SK-N-SH treated with all-trans-retinoic acid at 6 μM for 48 hours (cell line): Measurements from ENCODE around the gene AVL9.

Experiments
- ATAC-seq: fragments of 200-7000 bp; cut with Tn5 transposase; 3 replicates; pipeline ENCODE4 v1.9.1; 2020; ENCODE audit warnings: mild to moderate bottlenecking, moderate library complexity
- ARNTL ChIP-seq: fragments of 450-650 bp; formaldehyde crosslinking; IDR thresholded peaks from 2 replicates; pipeline ENCODE4 v1.5.0; 2020; ENCODE audit warnings: low read depth, mild to moderate bottlenecking, moderate library complexity, borderline replicate concordance
- BACH2 ChIP-seq: fragments of 250-450 bp; sonication (Bioruptor Pico); IDR thresholded peaks from 2 replicates; pipeline ENCODE4 v1.9.0; 2021; ENCODE audit warnings: mild to moderate bottlenecking, borderline replicate concordance
- CREB5 ChIP-seq: fragments of 250-450 bp; sonication (Bioruptor Pico); IDR thresholded peaks from 2 replicates; pipeline ENCODE4 v1.5.1; 2020; ENCODE audit warnings: low read depth, mild to moderate bottlenecking, moderate library complexity
- CSDC2 ChIP-seq: fragments of 250-450 bp; sonication (Bioruptor Pico); IDR thresholded peaks from 2 replicates; pipeline ENCODE4 v1.5.0; 2020; ENCODE audit warnings: mild to moderate bottlenecking, moderate library complexity
- CSRNP3 ChIP-seq: fragments of 250-450 bp; sonication (Bioruptor Pico); IDR thresholded peaks from 2 replicates; pipeline ENCODE4 v1.5.1; 2021; ENCODE audit warnings: mild to moderate bottlenecking, moderate library complexity
- ESRRG ChIP-seq: fragments of 250-450 bp; sonication (Bioruptor Pico); IDR thresholded peaks from 2 replicates; pipeline ENCODE4 v1.6.1; 2021; ENCODE audit warnings: mild to moderate bottlenecking
- GLIS3 ChIP-seq: fragments of 250-450 bp; sonication (Bioruptor Pico); IDR thresholded peaks from 2 replicates; pipeline ENCODE4 v1.5.0; 2020; ENCODE audit warnings: mild to moderate bottlenecking, moderate library complexity
- ISL1 ChIP-seq: fragments of 250-450 bp; sonication (Bioruptor Pico); IDR thresholded peaks from 2 replicates; pipeline ENCODE4 v2.1.2; 2022; ENCODE audit warnings: mild to moderate bottlenecking, moderate library complexity
- OSR1 ChIP-seq: fragments of 250-450 bp; sonication (Bioruptor Pico); IDR thresholded peaks from 2 replicates; pipeline ENCODE4 v1.8.0; 2022; ENCODE audit warnings: moderate library complexity, mild to moderate bottlenecking, inconsistent platforms
- PATZ1 ChIP-seq: fragments of 250-450 bp; sonication (Bioruptor Pico); IDR thresholded peaks from 2 replicates; pipeline ENCODE4 v1.8.0; 2020; ENCODE audit warnings: mild to moderate bottlenecking, moderate library complexity, borderline replicate concordance
- POU6F1 ChIP-seq: fragments of 250-450 bp; sonication (Bioruptor Pico); IDR thresholded peaks from 2 replicates; pipeline ENCODE4 v1.8.0; 2021; ENCODE audit warnings: low read depth, mild to moderate bottlenecking, moderate library complexity, borderline replicate concordance
- PPARA ChIP-seq: fragments of 250-450 bp; sonication (Bioruptor Pico); IDR thresholded peaks from 2 replicates; pipeline ENCODE4 v1.5.0; 2020; ENCODE audit warnings: mild to moderate bottlenecking, borderline replicate concordance
- RARB ChIP-seq: fragments of 250-450 bp; sonication (Bioruptor Pico); IDR thresholded peaks from 2 replicates; pipeline ENCODE4 v1.8.0; 2021; ENCODE audit warnings: mild to moderate bottlenecking, moderate library complexity
- SNAI2 ChIP-seq: fragments of 250-450 bp; sonication (Bioruptor Pico); IDR thresholded peaks from 2 replicates; pipeline ENCODE4 v1.5.0; 2020; ENCODE audit warnings: mild to moderate bottlenecking, moderate library complexity
- TCF4 ChIP-seq: fragments of 250-450 bp; sonication (Bioruptor Pico); IDR thresholded peaks from 2 replicates; pipeline ENCODE4 v1.8.0; 2021; ENCODE audit warnings: mild to moderate bottlenecking, moderate library complexity, borderline replicate concordance
- TOX ChIP-seq: fragments of 250-450 bp; sonication (Bioruptor Pico); IDR thresholded peaks from 2 replicates; pipeline ENCODE4 v1.8.0; 2021; ENCODE audit warnings: mild to moderate bottlenecking, moderate library complexity, borderline replicate concordance
- ZC3H10 ChIP-seq: fragments of 250-450 bp; sonication (Bioruptor Pico); IDR thresholded peaks from 2 replicates; pipeline ENCODE4 v1.5.1; 2021; ENCODE audit warnings: mild to moderate bottlenecking, moderate library complexity
- ZFP3 ChIP-seq: fragments of 250-450 bp; sonication (Bioruptor Pico); IDR thresholded peaks from 2 replicates; pipeline ENCODE4 v1.5.0; 2020; ENCODE audit warnings: mild to moderate bottlenecking, moderate library complexity
- ZFP30 ChIP-seq: fragments of 450-650 bp; formaldehyde crosslinking; IDR thresholded peaks from 2 replicates; pipeline ENCODE4 v1.5.0; 2022; ENCODE audit warnings: mild to moderate bottlenecking, moderate library complexity
- ZNF565 ChIP-seq: fragments of 450-650 bp; formaldehyde crosslinking; conservative IDR thresholded peaks from 2 replicates; pipeline ENCODE4 v1.5.0; 2020; ENCODE audit warnings: low read depth, mild to moderate bottlenecking, moderate library complexity
- ZNF70 ChIP-seq: fragments of 450-650 bp; formaldehyde crosslinking; IDR thresholded peaks from 2 replicates; pipeline ENCODE4 v1.5.0; 2020; ENCODE audit warnings: mild to moderate bottlenecking, moderate library complexity
- ZNF8 ChIP-seq: fragments of 450-650 bp; formaldehyde crosslinking; IDR thresholded peaks from 2 replicates; pipeline ENCODE4 v1.5.0; 2020; ENCODE audit warnings: mild to moderate bottlenecking, moderate library complexity

Gene AVL9

GRCh38 chr7:32574626-32575025 is 79.3 kb downstream of the AVL9 start:
- no peak for TF ChIP-seq CSDC2
- TF ChIP-seq PATZ1 (CRISPR knock-in tag): no peak
- no peak for TF ChIP-seq CSRNP3
- TF ChIP-seq SNAI2 (CRISPR knock-in tag): no peak
- TF ChIP-seq ZC3H10 (CRISPR knock-in tag): no peak
- no peak for TF ChIP-seq ISL1
- TF ChIP-seq ZNF8 (CRISPR knock-in tag): no peak
- no peak for TF ChIP-seq RARB (CRISPR knock-in tag)
- no peak for TF ChIP-seq ZNF70 (CRISPR knock-in tag)
- TF ChIP-seq ZFP3 (CRISPR knock-in tag): no peak
- no peak for TF ChIP-seq ARNTL (CRISPR knock-in tag)
- no peak for TF ChIP-seq TCF4 (CRISPR knock-in tag)
- TF ChIP-seq PPARA (CRISPR knock-in tag): no peak
- no peak for TF ChIP-seq ZFP30 (CRISPR knock-in tag)
- TF ChIP-seq TOX (CRISPR knock-in tag): no peak
- TF ChIP-seq POU6F1 (CRISPR knock-in tag): no peak
- TF ChIP-seq BACH2: no peak
- TF ChIP-seq GLIS3 (CRISPR knock-in tag): no peak
- no peak for TF ChIP-seq ZNF565 (CRISPR knock-in tag)
- no peak for TF ChIP-seq OSR1 (CRISPR knock-in tag)
- ATAC-seq: no peak

GRCh38 chr7:32577421-32577820 is 82.1 kb downstream of the AVL9 start:
- no peak for TF ChIP-seq CREB5 (CRISPR knock-in tag)
- no peak for TF ChIP-seq CSDC2
- peak; percentile 8; the same call in 1 of the 2 replicates for TF ChIP-seq ZFP30 (CRISPR knock-in tag)
- no peak for TF ChIP-seq ZNF565 (CRISPR knock-in tag)
- TF ChIP-seq RARB (CRISPR knock-in tag): no peak
- TF ChIP-seq POU6F1 (CRISPR knock-in tag): no peak
- no peak for TF ChIP-seq PPARA (CRISPR knock-in tag)
- TF ChIP-seq ZNF70 (CRISPR knock-in tag): peak; percentile 79; the same call in 1 of the 2 replicates
- peak; percentile 22; the same call in 1 of the 2 replicates for TF ChIP-seq TCF4 (CRISPR knock-in tag)
- no peak for TF ChIP-seq ZNF8 (CRISPR knock-in tag)
- no peak for TF ChIP-seq ZFP3 (CRISPR knock-in tag)
- TF ChIP-seq OSR1 (CRISPR knock-in tag): no peak
- peak; percentile 56 for ATAC-seq

GRCh38 chr7:32579776-32580175 is 84.5 kb downstream of the AVL9 start:
- TF ChIP-seq TOX (CRISPR knock-in tag): no peak
- no peak for TF ChIP-seq BACH2
- no peak for ATAC-seq

- TF ChIP-seq CSRNP3 (no peak), RARB (CRISPR knock-in tag) (no peak), ESRRG (CRISPR knock-in tag) (no peak), CSDC2 (no peak), SNAI2 (CRISPR knock-in tag) (no peak), TOX (CRISPR knock-in tag) (no peak), ZNF70 (CRISPR knock-in tag) (no peak), ISL1 (no peak), POU6F1 (CRISPR knock-in tag) (no peak), BACH2 (no peak), TCF4 (CRISPR knock-in tag) (no peak), ARNTL (CRISPR knock-in tag) (no peak), PPARA (CRISPR knock-in tag) (no peak), ZNF565 (CRISPR knock-in tag) (no peak)
- ATAC-seq: no peak
These were observed 85.4 kb downstream of the AVL9 start for GRCh38 chr7:32580646-32581045.
